Choroid plexus epithelial cell (primary cell): ENCODE data around the gene STXBP5.

Experiments
- DNase-seq: peaks from one replicate; pipeline ENCODE4 v3.0.0-alpha.2; 2010; ENCODE audit warnings: low read depth
- H3K4me3 ChIP-seq: 2 replicates; pipeline ENCODE4 v1.5.1; 2011; ENCODE audit warnings: low read depth, mild to moderate bottlenecking, control low read depth, low read length, moderate library complexity
- CTCF ChIP-seq: conservative IDR thresholded peaks from 2 replicates; pipeline ENCODE4 v1.5.1; 2011; ENCODE audit warnings: low read depth, mild to moderate bottlenecking, control low read depth, inconsistent platforms, low read length, moderate library complexity

STXBP5 gene

DNA sequence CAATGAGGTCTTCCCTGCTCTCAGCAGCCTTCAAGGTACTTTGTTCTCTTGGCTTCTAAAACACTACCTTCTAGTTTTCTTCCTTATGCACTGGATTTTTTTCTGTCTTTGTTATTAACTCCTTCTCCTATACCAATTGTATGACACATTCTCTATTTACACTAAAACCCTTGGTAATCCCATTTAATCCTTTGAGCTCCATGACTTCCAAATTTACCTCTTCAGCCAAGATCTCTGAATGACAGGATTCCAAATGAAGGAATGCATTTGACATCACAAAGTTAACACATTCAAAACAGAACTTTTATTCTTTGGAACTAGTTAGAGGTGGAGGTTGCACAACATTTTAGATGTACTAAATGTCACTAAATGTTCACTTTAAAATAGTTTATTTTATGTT, 217.7 kb downstream of the STXBP5 start:
- no peak overlapping the region for H3K4me3 ChIP-seq
- no peak for TF ChIP-seq CTCF

DNA sequence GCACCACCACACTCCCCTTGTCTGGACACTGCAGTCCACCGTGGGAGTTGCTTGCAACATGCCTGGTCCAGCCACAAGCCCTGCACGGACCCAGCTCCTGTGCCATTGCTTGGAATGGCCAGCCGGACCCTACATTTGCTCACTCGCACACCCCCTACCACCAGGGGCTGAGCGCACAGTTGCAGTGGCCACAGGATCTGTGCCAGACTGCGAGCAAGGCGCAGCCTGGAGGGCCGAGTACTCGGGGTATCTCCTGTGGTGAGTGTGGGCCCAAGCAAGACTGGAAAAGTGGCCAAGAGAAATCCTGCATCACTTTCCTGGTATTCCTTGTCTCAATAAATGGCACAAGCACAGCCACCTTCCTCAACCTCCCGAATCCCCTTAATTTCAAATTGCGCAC, 218.9 kb downstream of the STXBP5 start:
- H3K4me3 ChIP-seq = no peak overlapping the region
- no peak for TF ChIP-seq CTCF
- no peak for DNase-seq

More for the DNA sequence above, 217.7 kb downstream of the STXBP5 start:
- no peak for DNase-seq

DNA sequence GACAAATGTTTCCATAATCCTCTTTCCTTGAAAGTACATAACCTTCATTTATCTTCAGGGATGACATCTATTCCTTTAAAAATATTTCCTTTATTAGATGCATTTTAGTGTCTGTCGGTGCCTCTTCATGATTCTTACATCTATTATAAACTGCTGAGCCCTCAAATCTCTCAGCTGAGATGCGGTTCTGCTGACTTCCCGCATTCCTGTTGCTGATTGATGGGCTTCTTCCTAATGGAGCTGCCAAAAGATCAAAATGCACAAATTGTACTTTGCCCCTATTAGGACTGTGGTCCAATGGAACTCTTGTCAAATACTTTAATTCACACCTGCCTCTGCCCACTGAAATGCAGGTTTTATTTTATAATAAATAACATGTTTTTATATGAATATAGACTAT, 225.6 kb downstream of the STXBP5 start:
- no peak for TF ChIP-seq CTCF
- DNase-seq = no peak
- H3K4me3 ChIP-seq = no peak overlapping the region

DNA sequence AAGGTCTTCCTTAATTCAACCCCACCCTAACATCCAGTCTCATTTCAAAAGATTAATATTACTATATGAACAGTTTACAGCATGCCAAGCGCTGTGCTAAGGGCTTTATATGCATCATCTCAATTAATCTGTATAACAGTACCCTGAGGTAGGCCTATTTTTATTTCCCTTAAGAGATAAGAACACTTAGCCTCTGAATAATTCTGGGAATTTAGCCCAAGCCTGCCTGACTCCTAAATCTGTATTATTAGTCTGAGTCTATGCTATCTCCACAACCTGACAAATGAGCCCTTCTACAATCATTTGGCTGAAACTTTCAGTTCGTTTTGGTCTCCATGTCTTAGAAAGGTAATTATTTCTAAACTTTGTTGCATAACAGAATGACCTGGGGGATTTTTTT, 226.6 kb downstream of the STXBP5 start:
- no peak overlapping the region for H3K4me3 ChIP-seq
- no peak for DNase-seq
- no peak for TF ChIP-seq CTCF

DNA sequence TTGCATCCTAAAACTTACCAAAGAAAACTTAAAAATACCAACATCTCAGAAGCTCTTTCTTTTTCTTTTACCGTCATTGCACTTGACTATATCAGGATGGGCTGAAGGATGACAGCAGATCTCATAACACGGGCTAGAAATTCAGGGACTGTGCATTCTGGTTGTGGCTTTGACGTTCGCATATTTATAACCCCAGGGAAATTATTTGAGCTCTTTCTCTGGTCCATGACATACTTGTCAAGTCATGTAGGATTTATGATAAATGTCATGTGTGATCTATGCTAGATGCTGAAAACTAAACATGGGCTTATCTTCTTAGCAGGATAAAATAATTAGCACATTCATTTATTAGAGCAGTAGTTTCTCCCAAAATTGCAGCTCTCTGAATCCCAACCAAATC, 229.9 kb downstream of the STXBP5 start:
- no peak for DNase-seq
- no peak overlapping the region for H3K4me3 ChIP-seq
- TF ChIP-seq CTCF = no peak

- DNase-seq = peak; percentile 21
- H3K4me3 ChIP-seq = no peak overlapping the region
- no peak for TF ChIP-seq CTCF
These were observed 230.3 kb downstream of the STXBP5 start for GRCh38 chr6:147434516-147434915.

- TF ChIP-seq CTCF = no peak
- no peak overlapping the region for H3K4me3 ChIP-seq
- no peak for DNase-seq
These were observed 233.4 kb downstream of the STXBP5 start for GRCh38 chr6:147437615-147438014.
